Measurements from ENCODE around the gene BICRA.
"Not testable (repeated sequence)": the region's sequence is repeated elsewhere in the genome, so short reads cannot be mapped to it uniquely, and the experiment has no call there.

The BICRA gene

DNA sequence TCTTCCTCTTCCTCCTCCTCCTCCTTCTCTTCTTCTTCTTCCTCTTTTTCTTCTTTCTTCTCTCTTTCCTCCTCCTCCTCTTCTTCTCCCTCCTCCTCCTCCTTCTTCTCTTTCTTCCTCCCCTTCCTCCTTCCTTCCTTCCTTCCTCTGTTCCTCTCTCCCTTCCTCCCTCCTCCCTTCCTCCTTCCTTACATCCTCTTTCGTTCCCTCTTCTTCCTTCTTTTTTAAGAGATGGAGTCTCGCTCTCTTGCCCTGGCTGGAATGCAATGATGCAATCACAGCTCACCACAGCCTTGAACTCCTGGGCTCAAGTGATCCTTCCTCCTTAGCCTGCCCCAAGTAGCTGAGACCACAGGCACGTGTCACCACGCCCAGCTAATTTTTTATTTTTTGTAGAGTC is 117.5 kb downstream of the BICRA start:
- 94 to 96% methylated on average over 4 of the region's 4 CpGs for WGBS, 2 experiments
- H3K9me3 ChIP-seq (ENCODE audit: control insufficient read depth, low read length), result no peaks in the 10 kb centered on the region
- H3K27ac ChIP-seq (ENCODE audit: insufficient read depth, low read depth, low read length, poor library complexity, severe bottlenecking), result no peak overlapping the region
- H3K4me3 ChIP-seq (ENCODE audit: insufficient read depth, low read depth, low read length), result no peak overlapping the region
- peaks cover 12% of the 10 kb centered on the region for H3K27me3 ChIP-seq (ENCODE audit: control insufficient read depth, insufficient read depth, low read length, poor library complexity, severe bottlenecking)
- peaks cover 6% of the 10 kb centered on the region for H3K4me1 ChIP-seq (ENCODE audit: control insufficient read depth, insufficient read depth, low read length)
- no peaks in the 10 kb centered on the region for H3K36me3 ChIP-seq (ENCODE audit: control insufficient read depth, insufficient read depth, low read length)

DNA sequence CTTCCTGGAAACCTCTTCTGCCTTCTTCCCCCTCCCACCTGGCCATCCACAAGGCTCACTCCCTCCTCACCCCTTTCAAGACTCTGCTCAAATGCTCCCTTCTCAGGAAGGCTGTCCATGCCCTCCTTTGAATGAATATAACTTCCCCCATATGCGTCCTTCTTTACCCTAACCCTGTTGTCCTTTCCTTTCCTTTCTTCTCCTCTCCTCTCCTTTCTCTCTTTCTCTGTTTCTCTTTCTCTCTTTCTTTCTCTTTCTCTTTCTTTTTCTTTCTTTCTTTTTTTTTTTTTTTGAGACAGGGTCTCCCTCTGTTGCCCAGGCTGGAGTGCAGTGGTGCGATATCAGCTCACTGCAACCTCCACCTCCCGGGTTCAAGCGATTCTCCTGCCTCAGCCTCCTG is 119.4 kb downstream of the BICRA start:
- 93 to 96% methylated on average over 4 of the region's 4 CpGs for WGBS, 2 experiments
- H3K9me3 ChIP-seq (ENCODE audit: control insufficient read depth, low read length); H3K4me3 ChIP-seq (ENCODE audit: insufficient read depth, low read depth, low read length); H3K36me3 ChIP-seq (ENCODE audit: control insufficient read depth, insufficient read depth, low read length); H3K27ac ChIP-seq (ENCODE audit: insufficient read depth, low read depth, low read length, poor library complexity, severe bottlenecking); H3K4me1 ChIP-seq (ENCODE audit: control insufficient read depth, insufficient read depth, low read length): not testable (repeated sequence)
- peaks cover 12% of the 10 kb centered on the region for H3K27me3 ChIP-seq (ENCODE audit: control insufficient read depth, insufficient read depth, low read length, poor library complexity, severe bottlenecking)

- Histone ChIP-seq H3K36me3 (ENCODE audit: control insufficient read depth, insufficient read depth, low read length) (no peaks in the 10 kb centered on the region), H3K9me3 (ENCODE audit: control insufficient read depth, low read length) (no peaks in the 10 kb centered on the region), H3K4me1 (ENCODE audit: control insufficient read depth, insufficient read depth, low read length) (peaks cover 6% of the 10 kb centered on the region), H3K27me3 (ENCODE audit: control insufficient read depth, insufficient read depth, low read length, poor library complexity, severe bottlenecking) (peaks cover 12% of the 10 kb centered on the region), H3K4me3 (ENCODE audit: insufficient read depth, low read depth, low read length) (peak overlapping the region; percentile 39), H3K27ac (ENCODE audit: insufficient read depth, low read depth, low read length, poor library complexity, severe bottlenecking) (no peak overlapping the region)
- WGBS, 2 experiments, result 6 to 9% methylated on average over 9 of the region's 9 CpGs
Measured at GRCh38 chr19:47729468-47729798, 120.5 kb downstream of the BICRA start.

DNA sequence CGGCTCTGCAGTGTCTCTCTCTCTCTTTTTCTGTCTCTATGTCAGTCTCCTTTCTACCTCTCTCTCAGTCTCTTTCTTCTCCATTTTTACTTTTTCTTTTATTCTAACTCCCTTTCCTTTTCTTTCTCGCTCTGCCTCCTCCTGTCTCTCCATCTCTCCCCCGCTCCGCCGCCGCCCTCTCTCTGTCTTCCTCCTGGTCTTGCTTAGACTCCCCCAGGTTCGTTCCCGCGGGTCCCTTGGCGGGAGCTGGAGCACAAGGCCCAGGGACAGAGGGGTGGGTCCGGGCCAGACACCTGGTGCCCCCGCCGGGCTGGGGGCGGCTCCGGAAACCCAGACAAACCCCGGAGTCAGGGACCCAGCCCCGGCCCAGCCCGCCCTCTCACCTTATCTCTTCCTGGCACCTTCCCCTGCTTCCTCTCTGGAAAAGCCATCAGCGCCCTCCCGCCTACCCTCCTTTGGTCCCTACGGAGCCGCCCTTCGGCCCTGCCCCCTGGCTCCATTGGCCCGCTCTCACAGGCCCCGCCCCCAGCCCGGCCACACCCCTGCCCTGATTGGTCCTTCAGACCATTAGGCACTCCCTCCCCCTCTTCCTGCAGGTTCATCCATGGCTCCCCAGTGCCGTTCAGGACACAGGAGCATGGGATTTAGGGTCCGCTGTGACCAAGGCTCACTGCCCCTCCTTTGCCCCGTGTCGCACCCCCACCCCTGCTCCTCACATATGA is 121.0 kb downstream of the BICRA start:
- H3K4me1 ChIP-seq (ENCODE audit: control insufficient read depth, insufficient read depth, low read length), result peaks cover 6% of the 10 kb centered on the region
- peak overlapping the region; percentile 39 for H3K4me3 ChIP-seq (ENCODE audit: insufficient read depth, low read depth, low read length)
- 11% methylated on average over 30 of the region's 30 CpGs for WGBS, 2 experiments
- H3K27me3 ChIP-seq (ENCODE audit: control insufficient read depth, insufficient read depth, low read length, poor library complexity, severe bottlenecking), result peaks cover 12% of the 10 kb centered on the region
- H3K27ac ChIP-seq (ENCODE audit: insufficient read depth, low read depth, low read length, poor library complexity, severe bottlenecking), result no peak overlapping the region
- no peaks in the 10 kb centered on the region for H3K36me3 ChIP-seq (ENCODE audit: control insufficient read depth, insufficient read depth, low read length)
- H3K9me3 ChIP-seq (ENCODE audit: control insufficient read depth, low read length), result no peaks in the 10 kb centered on the region

GRCh38 chr19:47730521-47730889 is 121.6 kb downstream of the BICRA start:
- H3K36me3 ChIP-seq (ENCODE audit: control insufficient read depth, insufficient read depth, low read length), result no peaks in the 10 kb centered on the region
- 93 to 95% methylated on average over 8 of the region's 8 CpGs for WGBS, 2 experiments
- no peak overlapping the region for H3K4me3 ChIP-seq (ENCODE audit: insufficient read depth, low read depth, low read length)
- H3K4me1 ChIP-seq (ENCODE audit: control insufficient read depth, insufficient read depth, low read length), result peaks cover 6% of the 10 kb centered on the region
- no peak overlapping the region for H3K27ac ChIP-seq (ENCODE audit: insufficient read depth, low read depth, low read length, poor library complexity, severe bottlenecking)
- peaks cover 12% of the 10 kb centered on the region for H3K27me3 ChIP-seq (ENCODE audit: control insufficient read depth, insufficient read depth, low read length, poor library complexity, severe bottlenecking)
- no peaks in the 10 kb centered on the region for H3K9me3 ChIP-seq (ENCODE audit: control insufficient read depth, low read length)

DNA sequence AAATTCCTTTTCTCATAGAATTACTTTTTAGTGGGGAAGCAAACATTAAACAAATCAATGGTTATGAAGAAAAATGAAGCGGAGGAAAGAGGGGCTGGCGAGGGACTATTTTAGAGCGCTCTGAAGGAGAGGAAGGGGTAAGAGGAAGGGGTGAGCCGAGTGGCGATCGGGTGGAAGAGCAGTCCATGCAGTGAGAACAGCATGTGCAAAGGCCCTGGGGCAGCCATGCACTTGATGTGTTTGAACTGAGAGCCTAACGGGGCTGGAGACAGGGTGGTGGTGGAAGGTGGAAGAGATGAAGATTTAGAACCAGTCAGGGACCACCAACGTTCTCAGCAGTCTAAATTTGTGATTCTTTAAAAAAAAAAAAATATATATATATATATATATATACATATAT is 122.0 kb downstream of the BICRA start:
- Histone ChIP-seq H3K4me3 (ENCODE audit: insufficient read depth, low read depth, low read length) (no peak overlapping the region), H3K27me3 (ENCODE audit: control insufficient read depth, insufficient read depth, low read length, poor library complexity, severe bottlenecking) (peaks cover 12% of the 10 kb centered on the region), H3K9me3 (ENCODE audit: control insufficient read depth, low read length) (no peaks in the 10 kb centered on the region), H3K4me1 (ENCODE audit: control insufficient read depth, insufficient read depth, low read length) (peaks cover 6% of the 10 kb centered on the region), H3K27ac (ENCODE audit: insufficient read depth, low read depth, low read length, poor library complexity, severe bottlenecking) (no peak overlapping the region), H3K36me3 (ENCODE audit: control insufficient read depth, insufficient read depth, low read length) (no peaks in the 10 kb centered on the region)
- WGBS, 2 experiments, result 95 to 96% methylated on average over 7 of the region's 8 CpGs

DNA sequence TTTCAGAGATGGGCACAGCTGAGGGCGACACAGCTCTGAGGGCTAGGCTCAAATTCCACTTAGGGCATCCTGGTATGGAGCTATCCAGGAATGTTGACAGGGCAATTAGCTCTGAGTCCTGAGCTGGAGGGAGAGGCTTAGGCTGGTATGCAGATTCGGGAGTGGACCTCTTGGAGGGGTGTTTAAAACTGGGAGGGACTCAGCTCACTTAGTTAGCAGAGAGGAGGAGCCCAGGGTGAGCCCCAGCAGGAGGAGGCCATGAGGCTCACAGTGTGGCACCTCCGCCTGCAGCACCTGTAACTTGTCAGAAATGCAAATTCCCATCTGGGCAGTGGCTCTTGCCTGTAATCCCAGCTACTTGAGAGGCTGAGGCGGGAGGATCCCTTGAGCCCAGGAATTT is 126.2 kb downstream of the BICRA start:
- Histone ChIP-seq H3K4me3 (ENCODE audit: insufficient read depth, low read depth, low read length) (no peak overlapping the region), H3K36me3 (ENCODE audit: control insufficient read depth, insufficient read depth, low read length) (no peaks in the 10 kb centered on the region), H3K27me3 (ENCODE audit: control insufficient read depth, insufficient read depth, low read length, poor library complexity, severe bottlenecking) (peaks cover 2% of the 10 kb centered on the region), H3K27ac (ENCODE audit: insufficient read depth, low read depth, low read length, poor library complexity, severe bottlenecking) (no peak overlapping the region), H3K4me1 (ENCODE audit: control insufficient read depth, insufficient read depth, low read length) (no peaks in the 10 kb centered on the region), H3K9me3 (ENCODE audit: control insufficient read depth, low read length) (no peaks in the 10 kb centered on the region)
- 64 to 67% methylated on average over 4 of the region's 4 CpGs for WGBS, 2 experiments

DNA sequence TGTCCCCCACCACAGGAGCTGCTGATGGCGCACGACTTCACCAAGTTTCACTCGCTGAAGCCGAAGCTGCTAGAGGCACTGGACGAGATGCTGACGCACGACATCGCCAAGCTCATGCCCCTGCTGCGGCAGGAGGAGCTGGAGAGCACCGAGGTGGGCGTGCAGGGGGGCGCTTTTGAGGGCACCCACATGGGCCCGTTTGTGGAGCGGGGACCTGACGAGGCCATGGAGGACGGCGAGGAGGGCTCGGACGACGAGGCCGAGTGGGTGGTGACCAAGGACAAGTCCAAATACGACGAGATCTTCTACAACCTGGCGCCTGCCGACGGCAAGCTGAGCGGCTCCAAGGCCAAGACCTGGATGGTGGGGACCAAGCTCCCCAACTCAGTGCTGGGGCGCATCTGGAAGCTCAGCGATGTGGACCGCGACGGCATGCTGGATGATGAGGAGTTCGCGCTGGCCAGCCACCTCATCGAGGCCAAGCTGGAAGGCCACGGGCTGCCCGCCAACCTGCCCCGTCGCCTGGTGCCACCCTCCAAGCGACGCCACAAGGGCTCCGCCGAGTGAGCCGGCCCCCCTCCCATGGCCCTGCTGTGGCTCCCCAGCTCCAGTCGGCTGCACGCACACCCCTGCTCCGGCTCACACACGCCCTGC is 132.1 kb downstream of the BICRA start:
- Histone ChIP-seq H3K9me3 (ENCODE audit: control insufficient read depth, low read length) (no peaks in the 10 kb centered on the region), H3K4me3 (ENCODE audit: insufficient read depth, low read depth, low read length) (no peak overlapping the region), H3K27ac (ENCODE audit: insufficient read depth, low read depth, low read length, poor library complexity, severe bottlenecking) (no peak overlapping the region), H3K36me3 (ENCODE audit: control insufficient read depth, insufficient read depth, low read length) (no peaks in the 10 kb centered on the region), H3K27me3 (ENCODE audit: control insufficient read depth, insufficient read depth, low read length, poor library complexity, severe bottlenecking) (no peaks in the 10 kb centered on the region), H3K4me1 (ENCODE audit: control insufficient read depth, insufficient read depth, low read length) (peaks cover 5% of the 10 kb centered on the region)
- WGBS, 2 experiments, result 94% methylated on average over 48 of the region's 48 CpGs

DNA sequence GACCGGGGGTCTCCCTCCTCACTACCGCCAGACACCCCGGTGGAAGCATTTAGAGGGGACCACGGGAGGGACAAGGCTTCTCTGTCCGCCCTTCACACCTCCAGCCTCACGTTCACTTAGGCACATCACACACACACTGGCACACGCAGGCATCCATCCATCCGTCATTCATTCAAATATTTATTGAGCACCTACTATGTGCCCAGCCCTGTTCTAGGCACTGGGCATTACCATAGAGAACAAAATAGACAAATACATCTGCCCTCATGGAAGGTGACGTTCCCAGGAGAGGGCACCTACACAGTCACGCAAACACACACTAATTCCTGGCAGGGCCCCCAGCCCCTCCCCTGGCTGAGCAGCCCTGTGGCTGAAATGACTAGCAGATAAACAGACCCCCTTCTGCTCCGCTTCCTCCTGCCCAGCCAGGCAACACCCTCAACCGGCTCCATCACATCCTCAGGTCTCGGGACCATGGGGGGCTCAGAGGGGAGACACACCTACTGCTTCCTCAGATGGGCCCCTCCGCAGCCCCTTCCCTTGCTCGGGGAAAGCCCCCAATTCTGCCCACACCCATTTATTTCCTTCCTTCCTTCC is 132.7 kb downstream of the BICRA start:
- H3K36me3 ChIP-seq (ENCODE audit: control insufficient read depth, insufficient read depth, low read length), result no peaks in the 10 kb centered on the region
- no peak overlapping the region for H3K27ac ChIP-seq (ENCODE audit: insufficient read depth, low read depth, low read length, poor library complexity, severe bottlenecking)
- H3K4me3 ChIP-seq (ENCODE audit: insufficient read depth, low read depth, low read length), result no peak overlapping the region
- no peaks in the 10 kb centered on the region for H3K27me3 ChIP-seq (ENCODE audit: control insufficient read depth, insufficient read depth, low read length, poor library complexity, severe bottlenecking)
- H3K9me3 ChIP-seq (ENCODE audit: control insufficient read depth, low read length), result no peaks in the 10 kb centered on the region
- 92% methylated on average over 15 of the region's 15 CpGs for WGBS, 2 experiments
- H3K4me1 ChIP-seq (ENCODE audit: control insufficient read depth, insufficient read depth, low read length), result peaks cover 5% of the 10 kb centered on the region

GRCh38 chr19:47742634-47743033 is 133.7 kb downstream of the BICRA start:
- Histone ChIP-seq H3K4me1 (ENCODE audit: control insufficient read depth, insufficient read depth, low read length) (peaks cover 5% of the 10 kb centered on the region), H3K27me3 (ENCODE audit: control insufficient read depth, insufficient read depth, low read length, poor library complexity, severe bottlenecking) (no peaks in the 10 kb centered on the region), H3K27ac (ENCODE audit: insufficient read depth, low read depth, low read length, poor library complexity, severe bottlenecking) (peak overlapping the region; percentile 3), H3K4me3 (ENCODE audit: insufficient read depth, low read depth, low read length) (no peak overlapping the region), H3K36me3 (ENCODE audit: control insufficient read depth, insufficient read depth, low read length) (no peaks in the 10 kb centered on the region), H3K9me3 (ENCODE audit: control insufficient read depth, low read length) (no peaks in the 10 kb centered on the region)
- 51 to 52% methylated on average over 13 of the region's 13 CpGs for WGBS, 2 experiments
